Measurements from ENCODE around the gene CES1. TPM values are rescaled to one million over a fixed set of nuclear protein-coding genes. Genes with fewer than 3 reads are reported as not detected.

CES1 gene
- total and polyA plus RNA-seq, 12 donors: 5.8 to 49.8 (median 21.7) TPM

GRCh38 chr16:55812951-55813350 lies 19.9 kb downstream of the CES1 start:
- H3K27me3 ChIP-seq: peaks cover 0 to 20% (median 4%) of the 10 kb centered on the region in 7 donors
- intact Hi-C loops (cut with DNase I): no loop called here
- H3K4me1 ChIP-seq: no peaks in the 10 kb centered on the region
- no peak overlapping the region for H3K27ac ChIP-seq
- 50 to 70% methylated on average over 2 of the region's 2 CpGs for WGBS, 2 donors
- no peak overlapping the region for H3K4me3 ChIP-seq
- H3K36me3 ChIP-seq: no peaks in the 10 kb centered on the region
- H3K9me3 ChIP-seq: no peaks in the 10 kb centered on the region
- TF ChIP-seq CTCF (IDR thresholded peaks at IDR 0.05): no peak
- no peak for ATAC-seq
- no peak for DNase-seq

GRCh38 chr16:55811811-55812210 lies 21.1 kb downstream of the CES1 start:
- Histone ChIP-seq H3K27ac (no peak overlapping the region), H3K9me3 (no peaks in the 10 kb centered on the region), H3K4me1 (no peaks in the 10 kb centered on the region), H3K4me3 (no peak overlapping the region), H3K27me3 (peaks cover 0 to 17% (median 3%) of the 10 kb centered on the region in 7 donors), H3K36me3 (no peaks in the 10 kb centered on the region)
- intact Hi-C loops (cut with DNase I): no loop called here
- 59 to 60% methylated on average over 4 of the region's 4 CpGs for whole genome bisulfite sequencing, 2 donors
- no peak for TF ChIP-seq CTCF (IDR thresholded peaks at IDR 0.05)
- no peak for ATAC-seq
- no peak for DNase-seq

- Histone ChIP-seq H3K4me3 (no peak overlapping the region), H3K4me1 (no peaks in the 10 kb centered on the region), H3K27ac (no peak overlapping the region), H3K9me3 (no peaks in the 10 kb centered on the region), H3K36me3 (no peaks in the 10 kb centered on the region), H3K27me3 (peaks cover 0 to 8% (median 3%) of the 10 kb centered on the region in 7 donors)
- intact Hi-C loops (cut with DNase I): no loop called here
- 71 to 73% methylated on average over 8 of the region's 8 CpGs for WGBS, 2 donors
- no peak for TF ChIP-seq CTCF (IDR thresholded peaks at IDR 0.05)
- DNase-seq: no peak
- no peak for ATAC-seq
Observed at GRCh38 chr16:55810451-55810961, 22.4 kb downstream of the CES1 start.

GRCh38 chr16:55809851-55810250 lies 23.0 kb downstream of the CES1 start:
- intact Hi-C loops (cut with DNase I): no loop called here
- Histone ChIP-seq H3K27ac (no peak overlapping the region), H3K27me3 (peaks cover 0 to 8% (median 3%) of the 10 kb centered on the region in 7 donors), H3K36me3 (no peaks in the 10 kb centered on the region), H3K4me3 (no peak overlapping the region), H3K9me3 (no peaks in the 10 kb centered on the region), H3K4me1 (no peaks in the 10 kb centered on the region)
- no peak for TF ChIP-seq CTCF (IDR thresholded peaks at IDR 0.05)
- ATAC-seq (no peak), DNase-seq (no peak)
- 81 to 93% methylated on average over 4 of the region's 4 CpGs for WGBS, 2 donors

All from heart right ventricle (tissue), 16 donors.